HG03064 (cell line): ENCODE results near the gene PIBF1.

ENCODE experiments used
- ATAC-seq: cut with Tn5 transposase; IDR thresholded peaks from one replicate; pipeline ENCODE4 v1.9.1; 2021; ENCODE audit warnings: low read depth; ENCODE audit not compliant: unreplicated experiment

The PIBF1 gene

GRCh38 chr13:73058432-73058735 lies 276.5 kb downstream of the PIBF1 start:
- ATAC-seq = peak; percentile 6

- peak; percentile 97 for ATAC-seq
Measured at GRCh38 chr13:73058736-73059459, 277.0 kb downstream of the PIBF1 start, which contains the start of gene KLF5. KLF5 (plus strand) TSS chr13:73059005; CDS start chr13:73059328, 323 bp downstream.

- peak; percentile 37 for ATAC-seq
Measured at GRCh38 chr13:73059460-73060250, 277.7 kb downstream of the PIBF1 start.

- no peak for ATAC-seq
Measured at GRCh38 chr13:73060251-73061160, 278.6 kb downstream of the PIBF1 start.

- ATAC-seq = no peak
Measured at GRCh38 chr13:73061473-73061872, 279.5 kb downstream of the PIBF1 start.

GRCh38 chr13:73061876-73062275 lies 279.9 kb downstream of the PIBF1 start:
- ATAC-seq = no peak

GRCh38 chr13:73062468-73062867 lies 280.5 kb downstream of the PIBF1 start:
- ATAC-seq = no peak

GRCh38 chr13:73063166-73063565 lies 281.2 kb downstream of the PIBF1 start:
- no peak for ATAC-seq

GRCh38 chr13:73065036-73065435 lies 283.1 kb downstream of the PIBF1 start:
- ATAC-seq = no peak

- ATAC-seq = no peak
Measured at GRCh38 chr13:73065665-73066340, 283.9 kb downstream of the PIBF1 start.
